HEK293T (cell line): ENCODE data around the gene ASTN2.

Source experiments
- CTCF ChIA-PET: fragments of 350-600 bp; formaldehyde crosslinking; extraction: SDS; loops from one replicate; lab custom pipeline; 2021; ENCODE audit warnings: antibody characterized with exemption, inconsistent platforms; lab: Yijun Ruan, JAX
- POLR2A ChIA-PET: fragments of 350-600 bp; formaldehyde crosslinking; extraction: SDS; loops from one replicate; lab custom pipeline; 2020; ENCODE audit warnings: antibody characterized with exemption, inconsistent platforms; lab: Yijun Ruan, JAX
- DNase-seq: peaks from one replicate; pipeline ENCODE4 v3.0.0; 2012; ENCODE audit warnings: mixed read lengths; ENCODE audit errors: extremely low spot score
- ARNT ChIP-seq: fragments of 450-650 bp; IDR thresholded peaks from 2 replicates; pipeline ENCODE4 v1.6.1; 2017; ENCODE audit warnings: mild to moderate bottlenecking
- BHLHE40 ChIP-seq: fragments of 450-650 bp; IDR thresholded peaks from 2 replicates; pipeline ENCODE4 v1.6.1; 2016; ENCODE audit warnings: mild to moderate bottlenecking, moderate library complexity, borderline replicate concordance
- CTBP1 ChIP-seq: fragments of 450-650 bp; IDR thresholded peaks from 2 replicates; pipeline ENCODE4 v1.6.1; 2016; ENCODE audit warnings: borderline replicate concordance
- ELF4 ChIP-seq: fragments of 450-650 bp; IDR thresholded peaks from 2 replicates; pipeline ENCODE4 v1.6.1; 2017; ENCODE audit warnings: antibody characterized with exemption
- FOXA1 ChIP-seq: fragments of 450-650 bp; IDR thresholded peaks from 2 replicates; pipeline ENCODE4 v1.6.1; 2016; ENCODE audit warnings: mild to moderate bottlenecking
- FOXK2 ChIP-seq: fragments of 450-650 bp; IDR thresholded peaks from 2 replicates; pipeline ENCODE4 v1.6.1; 2016; ENCODE audit warnings: mild to moderate bottlenecking
- FOXM1 ChIP-seq: fragments of 450-650 bp; IDR thresholded peaks from 2 replicates; pipeline ENCODE4 v1.6.1; 2017; ENCODE audit warnings: mild to moderate bottlenecking, borderline replicate concordance
- HDGF ChIP-seq: fragments of 450-650 bp; IDR thresholded peaks from 2 replicates; pipeline ENCODE4 v1.6.1; 2017; ENCODE audit warnings: antibody characterized with exemption, borderline replicate concordance
- L3MBTL2 ChIP-seq: fragments of 450-650 bp; conservative IDR thresholded peaks from 2 replicates; pipeline ENCODE4 v1.6.1; 2016; ENCODE audit warnings: mild to moderate bottlenecking
- LEF1 ChIP-seq: fragments of 450-650 bp; IDR thresholded peaks from 2 replicates; pipeline ENCODE4 v1.6.1; 2017; ENCODE audit warnings: mild to moderate bottlenecking, borderline replicate concordance
- NFRKB ChIP-seq: fragments of 450-650 bp; IDR thresholded peaks from 2 replicates; pipeline ENCODE4 v1.6.1; 2016; ENCODE audit warnings: mild to moderate bottlenecking, moderate library complexity
- SP1 ChIP-seq: fragments of 450-650 bp; IDR thresholded peaks from 2 replicates; pipeline ENCODE4 v1.6.1; 2017
- SUZ12 ChIP-seq: fragments of 450-650 bp; IDR thresholded peaks from 2 replicates; pipeline ENCODE4 v1.6.1; 2016; ENCODE audit warnings: mild to moderate bottlenecking
- TARDBP ChIP-seq: fragments of 450-650 bp; IDR thresholded peaks from 2 replicates; pipeline ENCODE4 v1.6.1; 2016
- ZNF384 ChIP-seq: fragments of 450-650 bp; IDR thresholded peaks from 2 replicates; pipeline ENCODE4 v1.6.1; 2016
- TF ChIP-seq, protein P1 (sequence below): fragments of 450-650 bp; IDR thresholded peaks from 2 replicates; pipeline ENCODE4 v1.6.1; 2016

The ASTN2 gene

DNA sequence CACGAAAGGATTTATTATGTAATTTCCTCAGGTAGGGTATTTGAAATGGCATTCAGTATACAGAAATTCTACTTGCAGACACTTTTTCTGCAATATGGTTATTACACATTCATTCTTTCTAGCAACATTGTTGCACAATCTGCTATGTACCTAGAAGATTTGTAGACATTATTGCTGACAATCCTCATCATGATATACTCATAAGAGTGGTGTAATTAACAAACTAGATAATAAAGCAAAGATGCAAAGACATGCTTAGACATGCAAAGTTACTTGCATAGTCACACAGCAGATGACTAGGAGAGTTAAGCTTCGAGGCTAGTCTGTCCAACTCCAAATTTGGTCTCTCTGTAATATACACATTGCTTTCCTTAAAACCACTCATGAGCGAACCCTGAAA, 317.1 kb downstream of the ASTN2 start:
- no peak for TF ChIP-seq TARDBP
- TF ChIP-seq, protein P1, sequence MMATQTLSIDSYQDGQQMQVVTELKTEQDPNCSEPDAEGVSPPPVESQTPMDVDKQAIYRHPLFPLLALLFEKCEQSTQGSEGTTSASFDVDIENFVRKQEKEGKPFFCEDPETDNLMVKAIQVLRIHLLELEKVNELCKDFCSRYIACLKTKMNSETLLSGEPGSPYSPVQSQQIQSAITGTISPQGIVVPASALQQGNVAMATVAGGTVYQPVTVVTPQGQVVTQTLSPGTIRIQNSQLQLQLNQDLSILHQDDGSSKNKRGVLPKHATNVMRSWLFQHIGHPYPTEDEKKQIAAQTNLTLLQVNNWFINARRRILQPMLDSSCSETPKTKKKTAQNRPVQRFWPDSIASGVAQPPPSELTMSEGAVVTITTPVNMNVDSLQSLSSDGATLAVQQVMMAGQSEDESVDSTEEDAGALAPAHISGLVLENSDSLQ: no peak
- no peak for TF ChIP-seq ZNF384
- POLR2A ChIA-PET: no interaction called here
- no peak for DNase-seq
- CTCF ChIA-PET: no interaction called here

DNA sequence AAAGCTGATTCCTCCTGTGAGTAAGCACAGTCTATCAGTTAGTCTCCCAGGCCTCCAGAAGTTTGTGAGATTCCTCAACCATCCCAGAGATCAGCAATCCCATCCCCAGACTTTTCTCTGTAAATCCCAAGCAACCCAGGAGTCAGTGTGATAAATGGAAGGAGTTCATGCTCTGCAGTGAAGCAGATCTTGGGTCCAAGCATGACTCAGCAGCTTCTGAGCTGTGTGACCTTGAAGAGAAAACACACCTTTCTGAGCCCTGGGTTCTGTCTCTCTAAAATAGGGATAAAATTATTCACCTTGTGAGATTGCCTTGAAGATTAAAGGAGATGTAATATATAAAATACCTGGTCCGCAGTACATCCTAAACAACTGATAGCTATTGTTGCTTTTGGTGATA, 318.7 kb downstream of the ASTN2 start:
- CTCF ChIA-PET: interaction anchor here (0.6 kb wide), 1 partner anchor 163 kb away, joined by 4 read pairs; no protein-coding TSS in a partner anchor
- TF ChIP-seq, protein P1: no peak
- no peak for TF ChIP-seq FOXM1
- no peak for TF ChIP-seq ELF4
- TF ChIP-seq CTBP1: no peak
- TF ChIP-seq L3MBTL2: no peak
- no peak for TF ChIP-seq HDGF
- no peak for TF ChIP-seq LEF1
- no peak for TF ChIP-seq FOXK2
- TF ChIP-seq FOXA1: no peak
- no peak for TF ChIP-seq SUZ12
- TF ChIP-seq SP1: no peak
- no peak for TF ChIP-seq NFRKB
- no peak for TF ChIP-seq BHLHE40
- TF ChIP-seq TARDBP: no peak
- no peak for DNase-seq
- POLR2A ChIA-PET: no interaction called here

DNA sequence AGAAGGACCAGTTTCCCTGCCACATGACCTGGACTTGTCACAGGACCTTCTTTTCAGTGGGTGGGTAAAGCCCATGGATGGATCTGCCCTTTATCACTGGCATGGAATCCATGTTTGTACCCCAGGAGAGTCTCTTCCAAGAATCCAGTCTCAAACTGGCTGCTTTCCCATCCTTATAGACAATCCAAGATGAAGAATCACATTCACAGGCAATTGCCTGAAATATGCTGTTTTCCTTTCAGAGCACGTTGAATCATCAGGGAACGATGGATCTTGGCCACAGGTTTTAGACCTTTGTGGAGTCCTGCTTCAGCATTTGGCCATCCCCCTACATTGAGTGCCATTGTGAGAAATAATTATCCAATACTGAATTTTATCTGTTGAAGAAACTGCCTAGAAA, 319.8 kb downstream of the ASTN2 start:
- CTCF ChIA-PET: no interaction called here

DNA sequence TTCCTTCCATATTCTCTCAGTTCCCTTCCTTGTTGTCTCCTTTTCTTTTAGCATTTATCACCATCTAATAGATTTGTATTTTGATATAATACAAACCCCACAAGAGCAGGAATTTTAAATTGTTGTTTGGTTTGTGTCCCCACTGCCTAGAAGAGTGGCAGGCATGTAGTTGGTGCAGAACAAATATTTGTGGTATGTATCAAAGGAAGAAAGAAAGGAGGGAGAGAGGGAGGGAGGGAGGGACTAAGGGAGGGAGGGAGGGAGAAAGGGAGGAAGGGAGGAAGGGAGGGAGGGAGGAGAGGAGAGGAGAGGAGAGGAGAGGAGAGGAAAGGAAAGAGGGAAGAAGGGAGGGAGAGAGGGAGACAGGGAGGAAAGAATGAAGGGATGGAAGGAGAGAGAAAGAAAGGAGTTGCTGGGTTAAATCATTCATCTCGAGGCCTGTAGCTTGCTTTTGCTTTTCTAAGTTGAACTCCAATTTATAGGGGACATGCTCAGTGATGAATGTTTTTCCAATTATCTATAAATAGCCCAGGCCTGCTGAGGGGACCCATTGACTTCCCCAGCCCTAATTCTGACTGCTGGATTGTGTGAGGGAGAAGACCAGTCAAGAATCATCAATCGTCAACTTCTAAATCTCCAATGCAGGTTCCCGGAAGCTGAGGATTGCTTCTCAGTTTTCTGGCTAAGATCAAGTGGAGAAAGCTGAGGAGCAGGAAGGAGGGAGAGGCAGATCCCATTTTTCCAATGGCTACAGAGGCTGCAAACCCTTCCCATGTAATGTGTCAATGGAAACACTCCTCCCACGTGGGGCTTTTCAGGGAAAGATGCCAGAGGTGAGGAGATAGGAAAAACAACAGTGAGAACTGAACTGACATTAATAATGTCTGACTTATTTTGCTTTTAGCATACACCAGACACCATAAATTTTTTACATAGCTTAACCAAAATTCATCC, 320.7 kb downstream of the ASTN2 start:
- ChIA-PET CTCF (no interaction called here), POLR2A (no interaction called here)
- no peak for DNase-seq
- no peak for TF ChIP-seq SUZ12
- TF ChIP-seq FOXK2: no peak
- TF ChIP-seq ARNT: no peak
- no peak for TF ChIP-seq LEF1
- no peak for TF ChIP-seq BHLHE40
- no peak for TF ChIP-seq ELF4
- no peak for TF ChIP-seq HDGF
- no peak for TF ChIP-seq CTBP1
- TF ChIP-seq SP1: no peak

More for the DNA sequence above, 319.8 kb downstream of the ASTN2 start:
- DNase-seq: no peak
- POLR2A ChIA-PET: no interaction called here
- TF ChIP-seq FOXM1: no peak
- TF ChIP-seq TARDBP: no peak
- TF ChIP-seq, protein P1: no peak
- TF ChIP-seq BHLHE40: no peak

DNA sequence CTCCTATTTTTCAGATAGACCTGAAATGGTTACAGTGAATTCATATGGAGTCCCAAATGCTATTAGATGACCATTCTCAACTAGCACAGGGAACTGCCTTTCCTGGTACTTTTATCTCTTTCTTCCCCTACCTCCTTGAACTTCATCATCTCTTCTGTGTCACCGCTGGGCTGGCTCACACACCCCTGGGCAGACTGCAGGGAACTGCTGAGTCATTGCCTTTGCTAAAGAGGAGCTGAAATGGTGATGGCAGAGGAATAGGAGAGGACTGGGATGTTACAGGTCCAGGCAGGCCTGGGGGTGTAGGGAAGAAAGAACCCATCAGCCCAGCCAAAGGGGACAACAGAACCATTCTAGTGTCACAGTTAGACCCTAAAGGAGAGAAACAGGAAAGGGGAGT, 322.3 kb downstream of the ASTN2 start:
- TF ChIP-seq ZNF384 (no peak), ELF4 (no peak), FOXK2 (no peak), CTBP1 (no peak), NFRKB (no peak), TARDBP (no peak), FOXA1 (no peak), FOXM1 (no peak), SUZ12 (no peak), LEF1 (no peak), ARNT (no peak), BHLHE40 (no peak), SP1 (no peak)
- TF ChIP-seq, protein P1: no peak
- CTCF ChIA-PET: no interaction called here
- POLR2A ChIA-PET: no interaction called here
- no peak for DNase-seq

DNA sequence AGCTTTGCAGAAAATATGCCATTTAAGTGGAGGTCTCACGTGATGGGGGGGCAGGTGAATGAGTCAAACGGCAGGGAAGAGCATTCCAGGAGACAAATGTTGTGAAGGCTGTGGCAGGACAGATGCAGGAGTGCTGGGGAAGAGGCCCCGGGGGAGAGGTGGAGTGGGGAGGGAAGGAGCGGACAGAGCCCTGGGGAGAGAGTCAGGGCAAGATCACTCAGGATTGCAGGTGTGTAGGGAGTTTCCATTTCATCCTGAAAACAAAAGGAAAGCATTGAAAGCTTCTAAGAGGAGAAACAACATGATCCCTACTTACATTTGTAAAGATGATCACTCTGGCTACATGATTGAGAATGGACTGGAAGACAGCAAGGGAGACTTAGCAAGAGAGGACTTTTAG, 323.3 kb downstream of the ASTN2 start:
- DNase-seq: no peak
- ChIA-PET CTCF (no interaction called here), POLR2A (no interaction called here)
- TF ChIP-seq FOXK2 (no peak), NFRKB (no peak), L3MBTL2 (no peak), ELF4 (no peak), HDGF (no peak), ARNT (no peak), ZNF384 (no peak), CTBP1 (no peak), TARDBP (no peak), BHLHE40 (no peak), SUZ12 (no peak), LEF1 (no peak), FOXM1 (no peak), FOXA1 (no peak), SP1 (no peak)
- TF ChIP-seq, protein P1: no peak
